SU-DHL-6 (cell line): ENCODE results near the gene DNAH17.

ENCODE experiments used
- H2AFZ ChIP-seq: fragments of 200-600 bp; sonication (generic); 2 replicates; pipeline ENCODE4 v1.6.1; 2014; ENCODE audit warnings: low read depth, mild to moderate bottlenecking, moderate library complexity, mixed read lengths, antibody characterized with exemption, low read length; ENCODE audit not compliant: severe bottlenecking
- H3F3A ChIP-seq: fragments of 200-600 bp; shearing (Covaris generic); 2 replicates; pipeline ENCODE4 v1.6.0; 2016; ENCODE audit warnings: antibody characterized with exemption, mild to moderate bottlenecking; ENCODE audit not compliant: insufficient read depth
- H3K27ac ChIP-seq: fragments of 200-600 bp; sonication (generic); 2 replicates; pipeline ENCODE4 v1.5.1; 2016; ENCODE audit warnings: low read depth, mild to moderate bottlenecking, low read length, moderate library complexity, mixed read lengths
- H3K27me3 ChIP-seq: fragments of 200-600 bp; sonication (generic), shearing (Covaris generic); 2 replicates; pipeline ENCODE4 v1.6.0; 2014; ENCODE audit warnings: mild to moderate bottlenecking, low read length
- H3K36me3 ChIP-seq: fragments of 200-600 bp; sonication (generic); 2 replicates; pipeline ENCODE4 v1.6.1; 2014; ENCODE audit warnings: mild to moderate bottlenecking, low read length, mixed read lengths
- H3K4me2 ChIP-seq: fragments of 300-600, 200-600 bp; shearing (Covaris generic), sonication (generic); 2 replicates; pipeline ENCODE4 v1.6.0; 2014; ENCODE audit warnings: low read length, low read depth, mild to moderate bottlenecking; ENCODE audit not compliant: poor library complexity, severe bottlenecking
- H3K4me3 ChIP-seq: fragments of 200-600 bp; sonication (generic); 2 replicates; pipeline ENCODE4 v1.5.1; 2014; ENCODE audit warnings: antibody characterized with exemption, low read length, mild to moderate bottlenecking, mixed read lengths; ENCODE audit not compliant: insufficient read depth, poor library complexity, severe bottlenecking
- H3K79me2 ChIP-seq: fragments of 200-600 bp; sonication (generic); 2 replicates; pipeline ENCODE4 v1.6.1; 2014; ENCODE audit warnings: mild to moderate bottlenecking, low read length, moderate library complexity; ENCODE audit not compliant: insufficient read depth
- H3K9ac ChIP-seq: fragments of 200-600 bp; sonication (generic); 2 replicates; pipeline ENCODE4 v1.7.0; 2014; ENCODE audit warnings: mild to moderate bottlenecking, low read length
- H3K9me2 ChIP-seq: fragments of 200-600 bp; sonication (generic); replicated peaks from 2 replicates; pipeline ENCODE4 v1.6.1; 2014; ENCODE audit warnings: low read length; ENCODE audit not compliant: insufficient read depth
- H3K9me3 ChIP-seq: fragments of 200-600 bp; sonication (generic); 2 replicates; pipeline ENCODE4 v1.6.1; 2014; ENCODE audit warnings: low read length, mixed read lengths; ENCODE audit not compliant: insufficient read depth
- H4K20me1 ChIP-seq: fragments of 200-600 bp; sonication (generic); 2 replicates; pipeline ENCODE4 v1.6.1; 2014; ENCODE audit warnings: low read depth, mild to moderate bottlenecking, antibody characterized with exemption, low read length, moderate library complexity, mixed read lengths
- EZH2phosphoT487 ChIP-seq: fragments of 200-600 bp; sonication (generic), shearing (Covaris generic); conservative IDR thresholded peaks from 2 replicates; pipeline ENCODE4 v1.6.1; 2018; ENCODE audit warnings: mild to moderate bottlenecking, antibody characterized with exemption, low read length, moderate library complexity, mixed read lengths
- TF ChIP-seq, protein P1 (sequence below): fragments of 200-600 bp; sonication (generic); IDR thresholded peaks from one replicate; pipeline ENCODE4 v1.5.1; 2017; ENCODE audit warnings: antibody characterized with exemption, mild to moderate bottlenecking, low read length, moderate library complexity; ENCODE audit not compliant: insufficient read depth, poor library complexity, severe bottlenecking

Gene DNAH17

DNA sequence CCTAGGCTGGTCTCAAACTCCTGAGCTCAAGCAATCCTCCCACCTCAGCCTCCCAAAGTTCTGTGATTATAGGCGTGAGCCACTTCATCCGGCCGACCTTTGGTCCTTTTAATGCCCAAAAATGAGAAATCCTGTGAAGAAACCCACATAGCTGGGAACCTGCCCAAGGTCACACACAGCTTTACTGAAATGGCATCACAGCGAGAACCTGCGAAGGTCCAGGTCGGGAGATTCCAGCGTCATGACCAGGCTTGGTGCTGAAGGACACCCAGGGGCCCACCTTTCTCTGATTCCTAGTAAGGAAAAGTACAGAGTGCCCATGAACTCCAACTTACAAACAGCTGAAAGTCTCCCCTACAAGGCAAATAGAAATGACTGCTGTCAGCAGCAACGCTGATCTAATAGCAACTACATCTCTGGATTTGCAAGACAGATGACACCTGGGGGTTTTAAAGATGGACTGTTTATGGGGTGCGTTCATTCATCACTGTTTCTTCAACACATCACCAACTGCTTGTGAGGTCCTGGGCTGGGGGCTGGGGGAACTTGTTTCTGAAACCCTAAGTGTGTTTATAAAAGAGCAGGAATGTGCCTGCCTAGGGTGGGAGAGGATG, 24.5 kb upstream of the DNAH17 start:
- Histone ChIP-seq H3K9me2 (no peaks in the 10 kb centered on the region), H3K4me3 (no peak overlapping the region), H2AFZ (no peak overlapping the region), H3K9ac (no peak overlapping the region), H3K4me2 (no peak overlapping the region), H3K9me3 (no peaks in the 10 kb centered on the region), H3K79me2 (no peaks in the 10 kb centered on the region), H4K20me1 (no peaks in the 10 kb centered on the region), H3K27me3 (no peaks in the 10 kb centered on the region), H3K36me3 (no peaks in the 10 kb centered on the region), H3K27ac (no peak overlapping the region), H3F3A (no peaks in the 10 kb centered on the region)
- TF ChIP-seq, protein P1, sequence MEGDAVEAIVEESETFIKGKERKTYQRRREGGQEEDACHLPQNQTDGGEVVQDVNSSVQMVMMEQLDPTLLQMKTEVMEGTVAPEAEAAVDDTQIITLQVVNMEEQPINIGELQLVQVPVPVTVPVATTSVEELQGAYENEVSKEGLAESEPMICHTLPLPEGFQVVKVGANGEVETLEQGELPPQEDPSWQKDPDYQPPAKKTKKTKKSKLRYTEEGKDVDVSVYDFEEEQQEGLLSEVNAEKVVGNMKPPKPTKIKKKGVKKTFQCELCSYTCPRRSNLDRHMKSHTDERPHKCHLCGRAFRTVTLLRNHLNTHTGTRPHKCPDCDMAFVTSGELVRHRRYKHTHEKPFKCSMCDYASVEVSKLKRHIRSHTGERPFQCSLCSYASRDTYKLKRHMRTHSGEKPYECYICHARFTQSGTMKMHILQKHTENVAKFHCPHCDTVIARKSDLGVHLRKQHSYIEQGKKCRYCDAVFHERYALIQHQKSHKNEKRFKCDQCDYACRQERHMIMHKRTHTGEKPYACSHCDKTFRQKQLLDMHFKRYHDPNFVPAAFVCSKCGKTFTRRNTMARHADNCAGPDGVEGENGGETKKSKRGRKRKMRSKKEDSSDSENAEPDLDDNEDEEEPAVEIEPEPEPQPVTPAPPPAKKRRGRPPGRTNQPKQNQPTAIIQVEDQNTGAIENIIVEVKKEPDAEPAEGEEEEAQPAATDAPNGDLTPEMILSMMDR: no peak
- TF ChIP-seq EZH2phosphoT487: no peak

DNA sequence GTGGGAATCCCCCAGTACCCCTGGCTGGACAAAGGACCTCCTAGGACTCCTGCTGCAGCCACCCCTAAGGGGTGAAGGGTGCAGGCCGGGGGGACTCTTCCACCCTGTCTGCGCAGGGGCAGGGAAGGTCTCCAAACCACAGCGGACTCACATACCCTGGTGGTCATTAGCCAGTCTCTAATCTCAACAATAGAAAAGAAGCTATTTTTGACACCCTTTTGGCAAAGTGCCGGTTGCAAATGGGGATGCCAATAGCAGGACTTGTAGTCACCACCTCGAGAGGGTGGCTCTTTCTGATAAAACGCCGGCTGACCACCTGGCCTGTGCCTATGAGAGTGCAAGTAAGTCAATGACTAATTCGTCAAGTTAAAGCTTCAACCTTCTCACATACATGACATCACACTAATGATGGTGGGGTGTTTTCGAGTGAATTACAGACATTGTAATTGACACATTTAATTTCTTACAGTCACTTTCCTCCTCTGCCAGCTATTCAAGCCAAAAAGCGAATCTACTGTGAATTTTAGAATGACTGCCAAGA, 23.1 kb upstream of the DNAH17 start:
- Histone ChIP-seq H3K27me3 (no peaks in the 10 kb centered on the region), H2AFZ (no peak overlapping the region), H3K9me3 (no peaks in the 10 kb centered on the region), H3K79me2 (no peaks in the 10 kb centered on the region), H3K4me3 (no peak overlapping the region), H3K4me2 (no peak overlapping the region), H3F3A (no peaks in the 10 kb centered on the region), H4K20me1 (no peaks in the 10 kb centered on the region), H3K9me2 (no peaks in the 10 kb centered on the region), H3K27ac (no peak overlapping the region), H3K9ac (no peak overlapping the region), H3K36me3 (no peaks in the 10 kb centered on the region)
- TF ChIP-seq, protein P1: no peak
- TF ChIP-seq EZH2phosphoT487: no peak

DNA sequence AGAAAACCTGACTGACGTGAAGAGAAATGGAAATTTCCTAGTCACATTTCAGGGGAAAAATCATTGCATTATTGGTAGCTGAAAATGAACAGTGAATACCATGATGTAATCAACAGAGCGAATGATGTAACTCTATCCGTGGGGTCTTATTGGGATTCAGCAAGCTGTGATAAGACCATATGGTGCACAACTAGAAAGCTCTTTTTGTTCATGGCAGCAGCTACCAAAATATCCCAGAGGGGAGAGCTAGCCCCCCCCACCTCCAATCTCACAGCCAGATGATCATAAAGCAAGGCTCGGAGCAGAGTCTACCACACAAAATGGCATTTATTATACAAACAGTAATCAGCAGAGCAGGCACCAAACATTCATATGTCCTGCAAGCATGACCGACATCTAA, 22.2 kb upstream of the DNAH17 start:
- Histone ChIP-seq H3K4me2 (no peak overlapping the region), H3K27me3 (no peaks in the 10 kb centered on the region), H3K27ac (no peak overlapping the region), H3K79me2 (no peaks in the 10 kb centered on the region), H3K9me3 (no peaks in the 10 kb centered on the region), H4K20me1 (no peaks in the 10 kb centered on the region), H3K4me3 (no peak overlapping the region), H2AFZ (no peak overlapping the region), H3F3A (no peaks in the 10 kb centered on the region), H3K9me2 (no peaks in the 10 kb centered on the region), H3K9ac (no peak overlapping the region), H3K36me3 (no peaks in the 10 kb centered on the region)
- TF ChIP-seq, protein P1: no peak
- no peak for TF ChIP-seq EZH2phosphoT487
